Measurements from ENCODE around the gene RABGAP1L. TPM values are rescaled to one million over a fixed set of nuclear protein-coding genes. Genes with fewer than 3 reads are reported as not detected.
"Not testable (repeated sequence)": the region's sequence is repeated elsewhere in the genome, so short reads cannot be mapped to it uniquely, and the experiment has no call there.

RABGAP1L gene
- total and polyA plus RNA-seq, 4 donors: 33.7 to 128 (median 62.1) TPM

- no peak overlapping the region for H3K4me3 ChIP-seq (ENCODE audit: low read depth, low read length)
- WGBS (ENCODE audit: insufficient coverage): 98% methylated on average over 5 of the region's 8 CpGs
- DNase-seq (ENCODE audit: low read depth in 4 of 6, low spot score in 6 of 6): no peak
These were observed 307.3 kb downstream of the RABGAP1L start for GRCh38 chr1:174466607-174467006.

DNA sequence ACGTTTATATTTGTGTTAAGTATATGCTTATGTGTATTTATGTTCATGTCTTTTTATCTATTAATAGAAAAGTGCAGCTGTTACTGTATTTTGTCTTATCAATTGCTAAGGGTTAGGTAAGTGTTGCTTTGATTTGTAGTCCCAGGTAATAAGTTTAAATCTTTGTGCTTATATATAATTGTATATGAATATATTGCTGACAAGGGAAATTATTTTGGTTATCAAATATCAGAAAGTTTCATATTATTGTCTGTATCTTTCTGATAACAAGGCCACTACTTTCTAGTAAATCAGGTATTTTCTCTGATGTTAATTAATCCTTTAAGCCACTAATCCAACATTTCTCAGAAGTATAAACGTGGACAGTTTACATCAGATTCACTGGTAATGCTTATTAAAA, 309.7 kb downstream of the RABGAP1L start:
- Histone ChIP-seq H3K27me3 (ENCODE audit: control insufficient read depth, insufficient read depth, low read length) (no peaks in the 10 kb centered on the region), H3K9me3 (ENCODE audit: control insufficient read depth, insufficient read depth, low read length) (no peaks in the 10 kb centered on the region), H3K27ac (ENCODE audit: low read depth, low read length) (no peak overlapping the region), H3K4me1 (ENCODE audit: control insufficient read depth, insufficient read depth, low read length) (no peaks in the 10 kb centered on the region), H3K4me3 (ENCODE audit: low read depth, low read length) (no peak overlapping the region), H3K36me3 (ENCODE audit: control insufficient read depth, insufficient read depth, low read length) (no peaks in the 10 kb centered on the region)
- WGBS (ENCODE audit: insufficient coverage): no CpG with 5 or more reads among the region's 2 CpGs
- no peak for DNase-seq (ENCODE audit: low read depth in 4 of 6, low spot score in 6 of 6)

More at GRCh38 chr1:174466607-174467006, 307.3 kb downstream of the RABGAP1L start:
- no peaks in the 10 kb centered on the region for H3K36me3 ChIP-seq (ENCODE audit: control insufficient read depth, insufficient read depth, low read length)
- no peaks in the 10 kb centered on the region for H3K27me3 ChIP-seq (ENCODE audit: control insufficient read depth, insufficient read depth, low read length)
- H3K27ac ChIP-seq (ENCODE audit: low read depth, low read length): no peak overlapping the region
- H3K4me1 ChIP-seq (ENCODE audit: control insufficient read depth, insufficient read depth, low read length): no peaks in the 10 kb centered on the region
- H3K9me3 ChIP-seq (ENCODE audit: control insufficient read depth, insufficient read depth, low read length): no peaks in the 10 kb centered on the region

DNA sequence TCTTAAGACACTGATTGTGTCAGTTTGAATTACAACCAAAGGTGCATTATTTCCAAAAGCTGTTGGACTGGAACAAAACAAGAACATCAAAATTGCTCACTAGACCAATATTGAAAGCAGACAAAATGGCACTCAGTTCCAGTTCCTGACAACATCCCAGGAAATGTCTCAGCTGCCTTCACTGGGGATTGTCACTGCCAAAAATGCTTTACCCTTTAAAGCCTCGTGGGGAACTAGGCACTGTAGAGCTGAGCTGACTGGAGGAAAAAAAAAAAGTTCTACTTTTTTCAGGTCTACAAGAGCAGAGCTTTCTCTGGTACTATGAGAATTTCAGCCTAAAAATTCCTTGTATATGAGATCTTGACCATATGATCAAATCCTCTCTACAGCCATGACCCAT, 310.4 kb downstream of the RABGAP1L start:
- WGBS (ENCODE audit: insufficient coverage): 20% methylated on average over 1 of the region's 1 CpG
- no peak for DNase-seq (ENCODE audit: low read depth in 4 of 6, low spot score in 6 of 6)
- Histone ChIP-seq H3K4me1 (ENCODE audit: control insufficient read depth, insufficient read depth, low read length) (no peaks in the 10 kb centered on the region), H3K27ac (ENCODE audit: low read depth, low read length) (no peak overlapping the region), H3K27me3 (ENCODE audit: control insufficient read depth, insufficient read depth, low read length) (no peaks in the 10 kb centered on the region), H3K9me3 (ENCODE audit: control insufficient read depth, insufficient read depth, low read length) (no peaks in the 10 kb centered on the region), H3K36me3 (ENCODE audit: control insufficient read depth, insufficient read depth, low read length) (no peaks in the 10 kb centered on the region), H3K4me3 (ENCODE audit: low read depth, low read length) (no peak overlapping the region)

GRCh38 chr1:174479281-174479680, 320.0 kb downstream of the RABGAP1L start:
- Histone ChIP-seq H3K4me3 (ENCODE audit: low read depth, low read length) (no peak overlapping the region), H3K36me3 (ENCODE audit: control insufficient read depth, insufficient read depth, low read length) (no peaks in the 10 kb centered on the region), H3K4me1 (ENCODE audit: control insufficient read depth, insufficient read depth, low read length) (no peaks in the 10 kb centered on the region), H3K27me3 (ENCODE audit: control insufficient read depth, insufficient read depth, low read length) (no peaks in the 10 kb centered on the region), H3K27ac (ENCODE audit: low read depth, low read length) (no peak overlapping the region), H3K9me3 (ENCODE audit: control insufficient read depth, insufficient read depth, low read length) (no peaks in the 10 kb centered on the region)
- peak in 1 of 6 donors; percentile 35 for DNase-seq (ENCODE audit: low read depth in 4 of 6, low spot score in 6 of 6)
- no CpG with 5 or more reads among the region's 1 CpG for WGBS (ENCODE audit: insufficient coverage)

DNA sequence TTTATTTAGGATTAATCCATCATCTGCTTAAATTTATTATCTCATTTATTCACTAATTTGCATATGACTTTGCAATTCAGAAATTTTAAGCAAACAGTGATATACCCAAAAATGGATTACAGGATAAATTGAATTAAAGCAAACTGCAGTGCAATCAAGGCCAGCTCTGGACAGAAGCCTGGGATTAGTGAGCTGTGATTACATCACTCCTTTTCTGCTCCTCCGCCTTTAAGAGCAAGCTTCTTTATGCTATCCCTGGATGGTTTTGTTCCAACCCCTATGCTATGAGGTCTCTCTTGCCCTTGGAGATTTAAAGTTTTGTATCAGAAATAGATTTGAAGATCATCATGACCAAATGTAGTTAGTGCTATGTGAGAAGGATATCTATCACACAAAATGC, 321.0 kb downstream of the RABGAP1L start:
- no CpG with 5 or more reads among the region's 1 CpG for WGBS (ENCODE audit: insufficient coverage)
- Histone ChIP-seq H3K27ac (ENCODE audit: low read depth, low read length) (no peak overlapping the region), H3K27me3 (ENCODE audit: control insufficient read depth, insufficient read depth, low read length) (no peaks in the 10 kb centered on the region), H3K9me3 (ENCODE audit: control insufficient read depth, insufficient read depth, low read length) (no peaks in the 10 kb centered on the region), H3K4me1 (ENCODE audit: control insufficient read depth, insufficient read depth, low read length) (no peaks in the 10 kb centered on the region), H3K4me3 (ENCODE audit: low read depth, low read length) (no peak overlapping the region), H3K36me3 (ENCODE audit: control insufficient read depth, insufficient read depth, low read length) (no peaks in the 10 kb centered on the region)
- no peak for DNase-seq (ENCODE audit: low read depth in 4 of 6, low spot score in 6 of 6)

GRCh38 chr1:174491606-174492005, 332.3 kb downstream of the RABGAP1L start:
- no peak overlapping the region for H3K4me3 ChIP-seq (ENCODE audit: low read depth, low read length)
- H3K27ac ChIP-seq (ENCODE audit: low read depth, low read length): no peak overlapping the region
- H3K4me1 ChIP-seq (ENCODE audit: control insufficient read depth, insufficient read depth, low read length): no peaks in the 10 kb centered on the region
- DNase-seq (ENCODE audit: low read depth in 4 of 6, low spot score in 6 of 6): peak in 1 of 6 donors; percentile 29
- WGBS (ENCODE audit: insufficient coverage): 100% methylated on average over 1 of the region's 2 CpGs
- no peaks in the 10 kb centered on the region for H3K27me3 ChIP-seq (ENCODE audit: control insufficient read depth, insufficient read depth, low read length)
- no peaks in the 10 kb centered on the region for H3K36me3 ChIP-seq (ENCODE audit: control insufficient read depth, insufficient read depth, low read length)
- no peaks in the 10 kb centered on the region for H3K9me3 ChIP-seq (ENCODE audit: control insufficient read depth, insufficient read depth, low read length)

GRCh38 chr1:174497478-174497877, 338.2 kb downstream of the RABGAP1L start:
- H3K9me3 ChIP-seq (ENCODE audit: control insufficient read depth, insufficient read depth, low read length): no peaks in the 10 kb centered on the region
- peak in 3 of 6 donors; percentile 2 to 41 (median 33) for DNase-seq (ENCODE audit: low read depth in 4 of 6, low spot score in 6 of 6)
- H3K27me3 ChIP-seq (ENCODE audit: control insufficient read depth, insufficient read depth, low read length): no peaks in the 10 kb centered on the region
- no peaks in the 10 kb centered on the region for H3K36me3 ChIP-seq (ENCODE audit: control insufficient read depth, insufficient read depth, low read length)
- no peak overlapping the region for H3K4me3 ChIP-seq (ENCODE audit: low read depth, low read length)
- no peak overlapping the region for H3K27ac ChIP-seq (ENCODE audit: low read depth, low read length)
- H3K4me1 ChIP-seq (ENCODE audit: control insufficient read depth, insufficient read depth, low read length): no peaks in the 10 kb centered on the region

GRCh38 chr1:174516755-174517154, 357.4 kb downstream of the RABGAP1L start:
- H3K9me3 ChIP-seq (ENCODE audit: control insufficient read depth, insufficient read depth, low read length); H3K4me1 ChIP-seq (ENCODE audit: control insufficient read depth, insufficient read depth, low read length); H3K36me3 ChIP-seq (ENCODE audit: control insufficient read depth, insufficient read depth, low read length); DNase-seq (ENCODE audit: low read depth in 4 of 6, low spot score in 6 of 6); H3K4me3 ChIP-seq (ENCODE audit: low read depth, low read length); H3K27me3 ChIP-seq (ENCODE audit: control insufficient read depth, insufficient read depth, low read length); H3K27ac ChIP-seq (ENCODE audit: low read depth, low read length): not testable (repeated sequence)
- 100% methylated on average over 1 of the region's 6 CpGs for WGBS (ENCODE audit: insufficient coverage)

DNA sequence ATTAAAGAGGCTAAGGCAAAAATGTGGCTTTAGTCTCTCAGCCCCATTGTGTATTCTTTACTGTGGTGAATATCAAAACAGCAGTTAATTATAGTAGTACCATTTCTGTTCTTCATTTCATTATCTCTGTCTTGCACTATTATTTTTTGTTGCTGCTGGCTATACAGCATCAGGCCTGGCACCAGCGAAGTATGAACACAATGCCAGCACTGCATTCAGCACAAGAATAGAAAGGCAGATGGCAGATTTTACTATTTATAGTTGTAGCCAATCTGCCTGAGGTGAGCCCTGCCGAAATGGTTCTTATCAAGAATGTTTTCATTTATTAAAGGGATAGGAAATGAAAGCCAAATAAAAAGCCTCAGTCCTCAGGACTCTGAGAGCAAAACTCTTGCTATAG, 360.5 kb downstream of the RABGAP1L start:
- H3K27ac ChIP-seq (ENCODE audit: low read depth, low read length): no peak overlapping the region
- H3K4me1 ChIP-seq (ENCODE audit: control insufficient read depth, insufficient read depth, low read length): no peaks in the 10 kb centered on the region
- H3K9me3 ChIP-seq (ENCODE audit: control insufficient read depth, insufficient read depth, low read length): no peaks in the 10 kb centered on the region
- DNase-seq (ENCODE audit: low read depth in 4 of 6, low spot score in 6 of 6): peak in 2 of 6 donors; percentile 64 to 71
- H3K36me3 ChIP-seq (ENCODE audit: control insufficient read depth, insufficient read depth, low read length): no peaks in the 10 kb centered on the region
- WGBS (ENCODE audit: insufficient coverage): 20% methylated on average over 1 of the region's 2 CpGs
- no peak overlapping the region for H3K4me3 ChIP-seq (ENCODE audit: low read depth, low read length)
- H3K27me3 ChIP-seq (ENCODE audit: control insufficient read depth, insufficient read depth, low read length): no peaks in the 10 kb centered on the region

GRCh38 chr1:174531751-174532150, 372.4 kb downstream of the RABGAP1L start:
- no peak overlapping the region for H3K27ac ChIP-seq (ENCODE audit: low read depth, low read length)
- no peaks in the 10 kb centered on the region for H3K9me3 ChIP-seq (ENCODE audit: control insufficient read depth, insufficient read depth, low read length)
- no peaks in the 10 kb centered on the region for H3K4me1 ChIP-seq (ENCODE audit: control insufficient read depth, insufficient read depth, low read length)
- H3K27me3 ChIP-seq (ENCODE audit: control insufficient read depth, insufficient read depth, low read length): no peaks in the 10 kb centered on the region
- no peak overlapping the region for H3K4me3 ChIP-seq (ENCODE audit: low read depth, low read length)
- WGBS (ENCODE audit: insufficient coverage): 100% methylated on average over 1 of the region's 1 CpG
- no peaks in the 10 kb centered on the region for H3K36me3 ChIP-seq (ENCODE audit: control insufficient read depth, insufficient read depth, low read length)
- no peak for DNase-seq (ENCODE audit: low read depth in 4 of 6, low spot score in 6 of 6)
